ENCODE measurements around the gene ZFHX2.
"Not testable (repeated sequence)": the region's sequence is repeated elsewhere in the genome, so short reads cannot be mapped to it uniquely, and the experiment has no call there.

ZFHX2 gene

DNA sequence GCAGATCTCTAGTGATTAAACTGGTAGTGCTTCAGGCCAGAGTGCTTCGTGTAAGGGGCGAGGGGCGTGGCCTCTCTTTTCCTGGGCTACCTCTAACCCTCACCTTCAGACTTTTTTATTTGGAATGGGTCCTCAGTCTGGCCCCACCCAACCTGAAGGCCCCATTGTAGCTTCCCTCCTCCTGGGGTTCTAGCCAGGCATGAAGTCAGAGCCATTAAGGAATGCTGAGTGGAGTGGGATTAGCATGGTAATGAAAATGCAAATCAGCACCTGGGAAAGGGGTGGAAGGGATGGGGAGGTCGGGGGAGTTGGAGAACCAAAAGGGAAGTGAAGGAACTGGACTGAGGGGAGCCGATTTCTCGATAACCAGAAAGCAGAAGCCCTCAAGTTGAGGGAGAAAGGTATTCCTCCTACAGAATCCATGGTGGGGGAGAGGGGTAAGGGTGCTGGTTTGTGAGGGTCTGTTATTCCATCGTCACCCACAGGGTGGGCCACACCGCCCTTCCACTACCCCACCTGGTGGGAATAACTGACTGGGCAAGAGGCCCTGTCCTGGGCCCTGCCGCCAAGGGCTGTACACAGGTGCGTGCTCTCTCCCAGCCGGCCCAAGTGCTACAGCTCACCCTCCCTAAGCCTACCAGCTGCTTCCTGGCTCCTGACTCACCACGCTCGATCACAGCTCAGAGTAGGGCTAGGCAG, 14.1 kb downstream of the ZFHX2 start:
- no peaks in the 10 kb centered on the region for H3K9me3 ChIP-seq (ENCODE audit: control insufficient read depth, insufficient read depth, low read length)
- no peaks in the 10 kb centered on the region for H3K27me3 ChIP-seq (ENCODE audit: control insufficient read depth, insufficient read depth, low read length)
- peaks cover 34% of the 10 kb centered on the region for H3K36me3 ChIP-seq (ENCODE audit: control insufficient read depth, insufficient read depth, low read length)
- peak overlapping the region; percentile 77 for H3K4me3 ChIP-seq (ENCODE audit: low read depth, low read length)
- peaks cover 39% of the 10 kb centered on the region for H3K4me1 ChIP-seq (ENCODE audit: control insufficient read depth, insufficient read depth, low read length)
- H3K27ac ChIP-seq (ENCODE audit: low read depth, low read length), result peak overlapping the region; percentile 99
- peak overlapping the region; percentile 88 for H3K9ac ChIP-seq (ENCODE audit: low read depth, low read length)

GRCh38 chr14:23536906-23537305, 14.7 kb downstream of the ZFHX2 start:
- H3K27ac ChIP-seq (ENCODE audit: low read depth, low read length), result peak overlapping the region; percentile 99
- H3K27me3 ChIP-seq (ENCODE audit: control insufficient read depth, insufficient read depth, low read length); H3K9ac ChIP-seq (ENCODE audit: low read depth, low read length); H3K9me3 ChIP-seq (ENCODE audit: control insufficient read depth, insufficient read depth, low read length): not testable (repeated sequence)
- peaks cover 34% of the 10 kb centered on the region for H3K36me3 ChIP-seq (ENCODE audit: control insufficient read depth, insufficient read depth, low read length)
- peak overlapping the region; percentile 77 for H3K4me3 ChIP-seq (ENCODE audit: low read depth, low read length)
- H3K4me1 ChIP-seq (ENCODE audit: control insufficient read depth, insufficient read depth, low read length), result peaks cover 33% of the 10 kb centered on the region

- H3K27me3 ChIP-seq (ENCODE audit: control insufficient read depth, insufficient read depth, low read length), result no peaks in the 10 kb centered on the region
- no peaks in the 10 kb centered on the region for H3K9me3 ChIP-seq (ENCODE audit: control insufficient read depth, insufficient read depth, low read length)
- no peak overlapping the region for H3K4me3 ChIP-seq (ENCODE audit: low read depth, low read length)
- H3K27ac ChIP-seq (ENCODE audit: low read depth, low read length), result peak overlapping the region; percentile 99
- H3K36me3 ChIP-seq (ENCODE audit: control insufficient read depth, insufficient read depth, low read length), result peaks cover 36% of the 10 kb centered on the region
- peaks cover 32% of the 10 kb centered on the region for H3K4me1 ChIP-seq (ENCODE audit: control insufficient read depth, insufficient read depth, low read length)
- H3K9ac ChIP-seq (ENCODE audit: low read depth, low read length), result no peak overlapping the region
Measured at GRCh38 chr14:23536494-23536893, 15.1 kb downstream of the ZFHX2 start.

DNA sequence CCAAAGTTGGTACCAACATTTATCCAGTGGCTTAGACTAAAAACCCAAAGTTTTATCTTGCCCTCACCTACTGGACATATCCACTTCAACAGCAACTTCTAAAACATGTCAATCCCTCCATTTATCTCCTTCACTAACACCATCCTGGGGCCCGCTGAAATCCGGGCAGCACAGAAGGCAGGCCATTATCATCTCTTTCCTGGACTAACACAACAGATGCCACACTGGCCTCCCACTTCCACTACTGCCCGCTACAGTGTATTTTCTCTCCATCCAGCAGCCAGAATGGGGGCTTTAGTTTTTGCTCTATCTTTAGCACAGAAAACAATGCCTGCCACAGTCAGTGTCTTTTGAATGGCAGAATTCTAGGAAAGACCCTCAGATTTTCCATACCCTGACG, 15.6 kb downstream of the ZFHX2 start:
- peaks cover 32% of the 10 kb centered on the region for H3K4me1 ChIP-seq (ENCODE audit: control insufficient read depth, insufficient read depth, low read length)
- no peak overlapping the region for H3K9ac ChIP-seq (ENCODE audit: low read depth, low read length)
- peaks cover 41% of the 10 kb centered on the region for H3K36me3 ChIP-seq (ENCODE audit: control insufficient read depth, insufficient read depth, low read length)
- no peak overlapping the region for H3K27ac ChIP-seq (ENCODE audit: low read depth, low read length)
- no peak overlapping the region for H3K4me3 ChIP-seq (ENCODE audit: low read depth, low read length)
- H3K9me3 ChIP-seq (ENCODE audit: control insufficient read depth, insufficient read depth, low read length), result no peaks in the 10 kb centered on the region
- H3K27me3 ChIP-seq (ENCODE audit: control insufficient read depth, insufficient read depth, low read length), result no peaks in the 10 kb centered on the region

DNA sequence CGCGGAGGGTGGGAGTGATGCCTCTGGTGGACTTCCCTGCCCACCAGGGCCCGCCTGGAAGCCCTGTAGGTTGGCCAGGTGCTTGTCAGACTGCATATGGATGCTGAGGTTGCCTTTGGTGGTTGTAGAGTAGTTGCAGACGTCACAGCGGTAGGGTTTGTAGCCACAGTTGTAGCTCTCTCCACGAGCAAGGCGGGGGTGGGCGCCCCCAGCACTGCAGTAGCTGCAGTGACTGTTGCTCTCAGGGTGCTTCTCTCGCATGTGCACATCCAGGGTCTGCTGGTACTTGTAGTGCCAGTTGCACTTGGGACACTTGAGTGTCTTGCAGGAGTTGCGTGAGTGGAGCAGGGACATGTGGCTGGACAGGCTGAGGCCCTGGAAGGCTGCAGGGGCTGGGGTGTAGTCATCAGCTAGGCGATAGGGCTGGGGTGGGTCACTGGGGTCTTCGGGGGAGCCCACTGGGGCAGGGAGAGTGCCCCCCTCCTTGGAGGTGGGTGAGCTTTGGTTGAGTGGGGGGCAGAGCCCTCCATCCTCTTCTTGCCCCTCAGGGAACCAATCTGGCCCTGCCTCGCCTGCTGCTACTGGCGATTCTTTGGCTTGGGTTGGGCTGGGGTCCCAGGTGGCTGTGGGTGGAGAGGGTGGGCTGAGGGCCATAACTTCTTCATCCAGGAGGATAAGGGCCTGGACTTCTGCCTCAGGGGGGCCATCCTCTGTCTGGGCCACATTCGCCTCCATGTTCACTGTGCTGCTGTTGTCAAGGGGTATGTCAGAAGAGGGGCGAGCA, 17.7 kb downstream of the ZFHX2 start:
- Histone ChIP-seq H3K9me3 (ENCODE audit: control insufficient read depth, insufficient read depth, low read length) (no peaks in the 10 kb centered on the region), H3K36me3 (ENCODE audit: control insufficient read depth, insufficient read depth, low read length) (peaks cover 59% of the 10 kb centered on the region), H3K9ac (ENCODE audit: low read depth, low read length) (no peak overlapping the region)

GRCh38 chr14:23532658-23533057, 18.9 kb downstream of the ZFHX2 start:
- Histone ChIP-seq H3K4me1 (ENCODE audit: control insufficient read depth, insufficient read depth, low read length) (peaks cover 21% of the 10 kb centered on the region), H3K9me3 (ENCODE audit: control insufficient read depth, insufficient read depth, low read length) (no peaks in the 10 kb centered on the region), H3K27me3 (ENCODE audit: control insufficient read depth, insufficient read depth, low read length) (no peaks in the 10 kb centered on the region), H3K9ac (ENCODE audit: low read depth, low read length) (no peak overlapping the region), H3K27ac (ENCODE audit: low read depth, low read length) (no peak overlapping the region), H3K36me3 (ENCODE audit: control insufficient read depth, insufficient read depth, low read length) (peaks cover 66% of the 10 kb centered on the region), H3K4me3 (ENCODE audit: low read depth, low read length) (no peak overlapping the region)

More for the DNA sequence above, 17.7 kb downstream of the ZFHX2 start:
- Histone ChIP-seq H3K4me1 (ENCODE audit: control insufficient read depth, insufficient read depth, low read length) (peaks cover 21% of the 10 kb centered on the region), H3K27me3 (ENCODE audit: control insufficient read depth, insufficient read depth, low read length) (no peaks in the 10 kb centered on the region), H3K27ac (ENCODE audit: low read depth, low read length) (no peak overlapping the region), H3K4me3 (ENCODE audit: low read depth, low read length) (no peak overlapping the region)

DNA sequence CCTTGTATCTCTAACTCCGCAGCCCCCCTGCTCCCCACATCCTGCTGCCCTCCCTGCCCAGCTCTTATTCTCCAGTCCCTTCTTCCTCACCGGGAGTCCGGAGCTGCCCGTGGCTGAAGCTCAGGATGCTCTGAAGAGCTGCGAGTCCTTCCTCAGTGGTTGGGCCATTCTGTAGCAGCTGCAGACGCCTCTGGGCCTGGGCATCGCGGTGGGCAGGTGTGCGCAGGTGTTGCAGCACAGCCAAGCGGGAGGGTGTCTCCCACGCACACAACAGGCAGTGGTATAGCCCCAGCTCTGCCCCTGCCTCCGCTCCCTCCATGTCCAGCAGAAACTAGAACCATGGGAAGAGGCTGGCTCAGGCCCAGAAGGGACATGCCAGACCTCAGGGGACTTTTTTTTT, 20.2 kb downstream of the ZFHX2 start:
- H3K9ac ChIP-seq (ENCODE audit: low read depth, low read length), result no peak overlapping the region

DNA sequence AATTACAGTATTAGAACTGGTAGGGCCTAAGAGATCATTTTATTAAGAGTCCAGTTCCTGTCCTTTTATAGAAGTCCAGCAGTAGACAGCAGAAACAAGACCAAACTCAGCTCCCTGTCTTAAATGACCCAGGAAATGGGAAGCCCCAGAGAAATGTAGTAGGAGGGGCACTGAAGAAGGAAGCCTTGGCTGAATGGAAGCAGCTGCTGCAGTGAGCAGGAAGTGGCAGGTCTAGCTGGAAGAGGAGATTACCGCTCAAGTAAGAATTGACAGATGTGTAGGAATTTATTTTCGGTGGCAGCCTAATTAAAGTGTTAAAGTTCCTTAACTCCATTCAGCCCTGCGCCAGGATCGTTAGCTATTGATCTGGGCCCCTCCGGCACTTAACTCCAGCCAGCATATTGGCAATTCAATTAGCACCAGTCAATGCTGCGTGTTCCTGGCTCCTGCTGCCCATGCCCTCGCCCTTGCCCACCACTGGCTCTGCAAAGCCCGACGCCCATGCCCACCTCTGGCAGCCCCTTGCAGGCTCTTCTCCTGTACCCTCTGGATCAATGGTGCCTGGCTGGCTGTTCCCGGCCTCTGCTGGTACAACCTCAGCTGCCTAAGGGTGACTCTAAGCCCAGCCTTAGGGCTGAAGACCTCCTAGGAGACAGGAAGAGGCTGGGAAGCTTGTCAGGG, 21.1 kb downstream of the ZFHX2 start:
- Histone ChIP-seq H3K4me3 (ENCODE audit: low read depth, low read length) (no peak overlapping the region), H3K27ac (ENCODE audit: low read depth, low read length) (no peak overlapping the region), H3K36me3 (ENCODE audit: control insufficient read depth, insufficient read depth, low read length) (peaks cover 81% of the 10 kb centered on the region), H3K9ac (ENCODE audit: low read depth, low read length) (no peak overlapping the region), H3K9me3 (ENCODE audit: control insufficient read depth, insufficient read depth, low read length) (no peaks in the 10 kb centered on the region), H3K4me1 (ENCODE audit: control insufficient read depth, insufficient read depth, low read length) (peaks cover 9% of the 10 kb centered on the region; the same call in 1 of the 2 replicates), H3K27me3 (ENCODE audit: control insufficient read depth, insufficient read depth, low read length) (no peaks in the 10 kb centered on the region)

More for the DNA sequence above, 20.2 kb downstream of the ZFHX2 start:
- Histone ChIP-seq H3K36me3 (ENCODE audit: control insufficient read depth, insufficient read depth, low read length) (peaks cover 78% of the 10 kb centered on the region), H3K4me1 (ENCODE audit: control insufficient read depth, insufficient read depth, low read length) (peaks cover 13% of the 10 kb centered on the region; the same call in 1 of the 2 replicates), H3K27me3 (ENCODE audit: control insufficient read depth, insufficient read depth, low read length) (no peaks in the 10 kb centered on the region), H3K9me3 (ENCODE audit: control insufficient read depth, insufficient read depth, low read length) (no peaks in the 10 kb centered on the region), H3K27ac (ENCODE audit: low read depth, low read length) (no peak overlapping the region), H3K4me3 (ENCODE audit: low read depth, low read length) (no peak overlapping the region)

DNA sequence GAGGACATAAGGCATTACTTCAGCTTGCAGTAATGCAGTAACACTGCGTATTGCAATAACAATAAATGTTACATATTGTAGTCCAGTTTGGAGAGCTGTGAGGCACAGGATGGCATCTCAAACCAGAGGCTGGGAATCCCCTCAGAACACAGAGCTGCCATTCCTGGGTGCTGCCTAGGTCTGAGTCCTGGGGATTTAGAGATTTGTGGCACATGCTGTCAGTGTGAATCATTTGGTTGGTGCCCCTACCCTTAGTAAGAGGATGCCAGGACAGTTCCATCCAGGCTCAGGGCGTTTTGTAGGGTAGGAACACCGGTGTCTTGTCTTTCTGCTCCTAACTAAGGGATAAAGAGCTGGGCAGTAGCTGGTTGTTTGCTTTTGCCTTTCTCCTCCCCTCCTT, 22.5 kb downstream of the ZFHX2 start:
- peaks cover 9% of the 10 kb centered on the region; the same call in 1 of the 2 replicates for H3K4me1 ChIP-seq (ENCODE audit: control insufficient read depth, insufficient read depth, low read length)

GRCh38 chr14:23528555-23528954, 23.0 kb downstream of the ZFHX2 start:
- H3K27ac ChIP-seq (ENCODE audit: low read depth, low read length), result no peak overlapping the region
- no peak overlapping the region for H3K9ac ChIP-seq (ENCODE audit: low read depth, low read length)
- H3K9me3 ChIP-seq (ENCODE audit: control insufficient read depth, insufficient read depth, low read length), result no peaks in the 10 kb centered on the region
- no peak overlapping the region for H3K4me3 ChIP-seq (ENCODE audit: low read depth, low read length)
- no peaks in the 10 kb centered on the region for H3K27me3 ChIP-seq (ENCODE audit: control insufficient read depth, insufficient read depth, low read length)
- H3K4me1 ChIP-seq (ENCODE audit: control insufficient read depth, insufficient read depth, low read length), result peaks cover 9% of the 10 kb centered on the region; the same call in 1 of the 2 replicates
- peaks cover 78% of the 10 kb centered on the region for H3K36me3 ChIP-seq (ENCODE audit: control insufficient read depth, insufficient read depth, low read length)

More for the DNA sequence above, 22.5 kb downstream of the ZFHX2 start:
- H3K9ac ChIP-seq (ENCODE audit: low read depth, low read length), result no peak overlapping the region
- peaks cover 81% of the 10 kb centered on the region for H3K36me3 ChIP-seq (ENCODE audit: control insufficient read depth, insufficient read depth, low read length)
- no peak overlapping the region for H3K27ac ChIP-seq (ENCODE audit: low read depth, low read length)
- no peaks in the 10 kb centered on the region for H3K27me3 ChIP-seq (ENCODE audit: control insufficient read depth, insufficient read depth, low read length)
- no peak overlapping the region for H3K4me3 ChIP-seq (ENCODE audit: low read depth, low read length)
- H3K9me3 ChIP-seq (ENCODE audit: control insufficient read depth, insufficient read depth, low read length), result no peaks in the 10 kb centered on the region
